GM18502 (cell line): ENCODE results near the gene TMEM181.
"Not testable (repeated sequence)": the region's sequence is repeated elsewhere in the genome, so short reads cannot be mapped to it uniquely, and the experiment has no call there.

Experiments
- ATAC-seq: cut with Tn5 transposase; IDR thresholded peaks from one replicate; pipeline ENCODE4 v1.9.1; 2021; ENCODE audit warnings: mild to moderate bottlenecking; ENCODE audit not compliant: unreplicated experiment, poor library complexity

TMEM181 gene

DNA sequence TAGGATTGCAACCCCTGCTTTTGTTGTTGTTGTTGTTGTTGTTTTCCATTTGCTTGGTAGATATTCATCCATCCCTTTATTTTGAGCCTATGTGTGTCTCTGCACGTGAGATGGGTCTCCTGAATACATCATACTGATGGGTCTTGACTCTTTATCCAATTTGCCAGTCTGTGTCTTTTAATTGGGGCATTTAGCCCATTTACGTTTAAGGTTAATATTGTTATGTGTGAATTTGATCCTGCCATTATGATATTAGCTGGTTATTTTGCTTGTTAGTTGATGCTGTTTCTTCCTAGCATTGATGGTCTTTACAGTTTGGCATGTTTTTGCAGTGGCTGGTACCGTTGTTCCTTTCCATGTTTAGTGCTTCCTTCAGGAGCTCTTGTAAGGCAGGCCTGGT is 58.4 kb downstream of the TMEM181 start:
- not testable (repeated sequence) for ATAC-seq

DNA sequence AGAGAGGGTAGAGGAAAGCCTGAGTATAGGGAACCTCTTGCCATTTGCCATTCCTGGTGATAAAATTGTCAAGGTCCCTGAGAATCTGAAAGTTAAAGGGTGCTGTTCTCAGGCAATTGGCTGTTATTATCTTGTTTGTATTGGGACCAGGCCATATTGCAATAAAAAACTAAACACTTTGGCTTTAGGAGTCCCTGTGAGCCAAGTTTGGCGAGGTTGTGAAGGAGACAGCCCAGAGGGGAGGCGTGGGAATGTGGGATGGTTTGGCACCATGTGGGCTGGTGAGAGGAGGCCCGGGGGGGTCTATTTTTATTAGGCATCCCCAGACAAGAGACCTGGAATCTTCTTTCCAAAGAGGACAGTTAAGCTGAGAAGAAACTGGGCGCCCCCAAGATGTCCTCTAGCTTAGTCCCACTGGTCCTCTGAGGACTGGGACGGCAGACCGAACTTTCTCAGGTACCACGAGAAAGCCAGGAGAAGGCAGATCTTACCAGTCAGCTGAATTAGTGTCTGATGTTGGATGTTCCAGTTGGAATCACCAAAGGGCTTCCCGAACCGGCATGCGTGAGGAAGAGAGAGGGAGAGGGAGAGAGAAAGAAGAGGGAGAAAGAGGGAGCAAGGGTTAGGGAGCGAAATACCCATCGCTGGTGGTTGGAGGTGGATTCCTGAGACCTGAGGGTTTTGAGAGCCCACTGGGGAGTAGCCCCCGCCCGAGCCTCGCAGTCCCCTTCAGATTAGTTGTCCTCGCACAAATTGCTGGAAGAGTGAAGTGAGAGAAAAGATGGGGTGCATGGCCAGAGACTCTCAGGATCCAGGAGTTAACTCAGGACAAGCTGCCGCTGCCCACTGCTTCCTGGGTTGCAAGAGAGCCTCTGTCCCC is 60.3 kb downstream of the TMEM181 start:
- no peak for ATAC-seq

DNA sequence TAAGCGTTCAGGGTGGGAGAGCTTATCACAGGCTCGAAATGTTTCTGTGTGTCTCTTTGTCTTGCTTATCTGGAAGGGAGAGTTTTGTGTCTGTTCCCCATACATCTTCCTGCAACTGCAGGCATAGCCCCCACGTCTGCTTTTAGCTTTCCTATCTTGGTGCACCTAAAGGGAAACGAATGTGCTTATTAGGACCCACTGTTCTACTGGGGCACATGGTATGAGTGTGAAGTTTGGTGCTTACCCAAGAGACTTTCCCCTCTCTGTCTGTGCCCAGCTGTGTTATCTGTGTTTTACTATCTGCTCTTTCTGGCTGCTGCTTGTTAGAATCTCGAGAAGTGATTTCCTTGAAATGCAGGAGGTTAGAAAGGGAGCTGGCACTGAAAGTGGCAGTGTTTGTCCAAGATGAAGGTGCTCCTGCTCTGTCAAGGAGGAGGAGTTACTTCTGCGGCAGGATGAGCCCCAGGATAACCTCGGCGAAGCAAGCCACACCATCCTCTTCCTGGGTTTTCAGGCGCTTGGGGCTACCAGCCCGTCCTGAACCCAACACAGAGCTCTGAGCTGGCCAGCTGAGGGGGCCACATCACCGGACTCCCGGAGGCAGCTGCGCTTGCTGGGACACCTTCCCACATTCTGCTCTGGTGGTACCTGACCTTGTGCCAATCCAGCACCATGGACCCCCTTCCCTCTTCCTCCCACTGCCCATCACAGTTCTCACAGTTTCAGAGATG is 61.2 kb downstream of the TMEM181 start:
- no peak for ATAC-seq

DNA sequence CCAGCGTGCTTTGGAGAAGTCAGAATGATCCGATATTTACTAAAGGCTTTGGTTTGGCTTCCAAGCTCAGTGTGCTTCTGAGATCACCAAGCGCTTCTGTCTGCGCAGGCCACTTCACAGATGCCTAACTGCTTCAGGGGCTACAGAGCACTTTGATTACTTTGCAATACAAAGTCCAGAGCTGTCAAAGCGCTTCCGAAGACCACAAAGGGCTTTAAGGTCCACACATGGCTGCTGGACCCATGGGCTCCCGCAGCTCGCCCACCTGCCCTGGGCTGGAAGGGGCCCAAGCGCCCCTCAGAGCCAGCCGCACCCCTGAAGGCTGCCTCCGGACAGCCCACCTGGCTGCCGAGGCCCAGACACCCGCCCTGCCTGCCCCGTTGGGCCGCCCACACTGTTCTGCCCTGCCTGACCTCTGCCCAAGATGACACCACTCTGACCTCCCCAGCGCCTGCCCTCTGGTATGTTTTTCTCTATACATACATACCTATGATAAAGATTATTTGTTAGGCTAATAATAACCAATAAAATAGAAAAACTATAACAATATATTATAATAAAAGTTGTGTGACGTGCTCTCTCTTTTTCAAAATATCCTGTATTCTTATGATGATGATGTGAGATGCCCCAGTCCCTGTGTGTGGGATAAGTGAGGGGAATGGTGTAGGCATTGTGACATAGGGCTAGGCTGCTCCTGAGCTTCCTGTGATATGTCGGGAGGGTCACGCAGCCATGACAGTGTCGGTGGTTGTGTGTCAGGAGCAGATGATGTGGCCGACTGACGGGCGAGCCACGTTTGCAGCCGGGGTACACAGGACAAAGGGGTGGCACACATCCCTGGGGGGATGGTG is 62.0 kb downstream of the TMEM181 start:
- no peak for ATAC-seq

DNA sequence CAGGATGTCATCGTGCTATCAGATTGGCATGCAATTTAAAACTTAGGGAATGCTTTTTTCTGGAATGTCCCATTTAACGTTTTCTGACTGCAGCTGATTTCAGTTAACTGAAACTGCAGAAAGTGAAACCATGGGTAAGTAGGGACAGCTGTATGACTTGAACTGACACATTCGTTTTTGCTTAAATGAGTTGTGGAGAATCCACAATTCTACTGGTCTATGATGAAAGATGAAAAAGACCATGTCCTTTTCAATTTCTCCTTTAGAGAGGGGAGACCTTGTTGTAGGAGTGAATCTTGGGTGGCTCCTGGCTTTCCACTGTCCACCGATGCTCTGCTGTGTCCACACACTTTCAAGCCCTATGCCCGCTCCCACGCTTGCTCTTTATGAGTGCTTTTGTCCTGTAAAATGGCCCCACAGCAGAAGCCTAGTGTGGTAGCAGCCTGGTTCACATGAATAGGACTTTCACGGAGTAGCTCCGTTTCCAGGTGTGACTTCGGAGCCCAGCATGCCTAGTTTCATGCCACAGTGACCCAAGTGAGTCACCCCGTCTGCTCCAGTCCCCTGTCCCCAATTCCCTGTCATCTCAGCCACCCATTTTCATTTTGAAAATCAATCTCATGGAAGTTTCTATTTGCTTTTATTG is 62.8 kb downstream of the TMEM181 start:
- no peak for ATAC-seq

DNA sequence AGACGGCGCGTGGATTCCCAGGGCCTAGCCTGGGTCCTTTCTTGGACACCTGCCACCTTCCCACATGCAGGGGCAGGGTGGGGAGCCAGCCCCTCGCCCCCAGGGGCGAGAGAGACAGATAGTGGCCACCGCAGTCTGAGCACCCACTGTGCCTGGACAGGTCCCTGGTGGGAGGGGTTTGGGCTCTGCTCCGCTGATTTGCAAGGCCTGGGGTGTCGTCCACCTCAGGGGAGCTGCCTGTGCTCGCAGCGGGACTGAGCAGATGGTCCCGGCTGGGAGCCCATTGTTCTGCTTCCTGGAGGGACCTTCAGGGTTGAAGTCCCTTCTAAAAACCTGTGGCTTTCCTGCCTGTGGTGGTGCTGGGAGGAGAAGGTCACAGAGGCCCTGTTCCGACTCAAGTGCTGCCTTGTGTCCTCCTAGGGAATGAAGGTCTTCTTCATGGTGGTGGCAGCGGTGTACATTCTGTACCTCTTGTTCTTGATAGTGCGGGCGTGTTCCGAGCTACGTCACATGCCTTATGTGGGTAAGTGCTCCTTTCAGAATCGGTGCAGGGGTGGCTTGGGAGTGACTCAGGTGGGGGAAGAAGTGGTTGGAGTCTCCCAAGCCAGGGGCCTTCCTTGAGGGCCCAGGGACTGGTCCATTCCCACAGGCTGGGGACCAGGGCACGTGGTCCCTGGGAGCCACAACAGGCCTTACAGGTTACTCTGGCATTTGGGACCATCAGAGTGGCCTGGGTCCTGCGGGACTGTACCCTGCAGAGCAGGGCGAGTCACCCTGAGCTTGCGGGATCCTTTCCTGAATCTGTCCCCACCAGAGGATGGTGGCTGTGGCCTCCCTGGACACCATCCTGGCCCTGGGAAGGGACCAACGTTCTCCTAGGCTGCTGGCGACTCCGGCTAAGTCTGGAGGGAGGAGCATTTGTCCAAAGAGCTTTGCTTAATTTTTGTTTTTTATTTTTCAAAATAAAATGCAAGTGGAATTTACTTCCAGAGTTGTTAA is 65.1 kb downstream of the TMEM181 start:
- ATAC-seq = no peak

DNA sequence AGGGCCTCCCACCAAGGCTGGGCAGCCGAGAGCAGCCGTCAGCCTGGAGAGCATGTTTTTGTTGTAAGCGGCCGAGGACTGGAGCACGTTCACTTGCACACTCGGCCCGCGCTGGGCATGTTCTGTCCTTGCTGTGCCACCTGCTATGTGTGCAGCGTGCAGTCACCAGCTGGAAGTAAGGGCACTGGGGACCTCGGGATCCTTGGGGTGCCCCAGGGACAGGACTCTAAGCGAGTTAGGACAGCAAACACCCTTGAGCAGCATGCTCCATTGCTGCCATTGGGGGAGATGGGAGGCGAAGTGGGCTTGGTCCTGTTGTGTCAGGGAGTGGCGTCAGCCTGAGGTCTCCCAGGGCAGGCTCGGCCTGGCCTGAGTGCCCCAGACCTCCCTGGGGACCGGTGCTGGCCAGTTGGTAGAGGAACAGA is 66.0 kb downstream of the TMEM181 start:
- ATAC-seq = no peak

DNA sequence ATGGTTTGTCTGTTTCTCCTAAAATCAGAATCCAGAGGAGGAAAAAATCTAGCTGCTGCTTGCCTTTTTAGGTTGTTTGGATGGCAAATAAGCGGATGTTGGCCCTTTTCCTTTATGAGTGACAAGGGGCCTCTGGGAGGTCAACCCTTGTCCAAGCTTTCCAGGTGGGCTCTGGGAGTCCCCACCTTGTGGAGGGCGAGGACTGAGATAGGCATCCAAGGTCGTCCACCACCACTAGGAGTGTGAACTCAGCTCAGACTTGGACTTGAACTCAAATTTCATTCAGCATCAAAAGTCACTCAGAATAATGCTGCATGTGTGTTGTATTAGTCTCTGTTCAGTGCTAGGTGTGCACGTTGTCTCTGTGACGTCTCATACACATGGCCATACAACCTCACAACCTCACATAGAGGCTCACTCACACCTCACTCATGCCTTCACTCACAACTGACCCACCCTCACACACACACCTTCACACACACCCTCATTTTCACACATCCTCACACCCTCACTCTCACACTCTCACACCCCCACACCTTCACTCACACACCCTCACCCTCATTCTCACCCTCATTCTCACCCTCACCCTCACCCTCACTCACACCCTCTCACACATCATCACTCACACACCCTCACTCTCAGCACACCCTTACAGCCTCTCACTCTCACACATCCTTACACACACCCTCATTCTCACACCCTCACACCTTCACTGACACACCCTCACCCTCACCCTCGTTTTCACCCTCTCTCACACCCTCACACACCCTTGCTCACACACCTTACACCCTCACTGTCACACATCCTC is 66.7 kb downstream of the TMEM181 start:
- ATAC-seq = no peak

DNA sequence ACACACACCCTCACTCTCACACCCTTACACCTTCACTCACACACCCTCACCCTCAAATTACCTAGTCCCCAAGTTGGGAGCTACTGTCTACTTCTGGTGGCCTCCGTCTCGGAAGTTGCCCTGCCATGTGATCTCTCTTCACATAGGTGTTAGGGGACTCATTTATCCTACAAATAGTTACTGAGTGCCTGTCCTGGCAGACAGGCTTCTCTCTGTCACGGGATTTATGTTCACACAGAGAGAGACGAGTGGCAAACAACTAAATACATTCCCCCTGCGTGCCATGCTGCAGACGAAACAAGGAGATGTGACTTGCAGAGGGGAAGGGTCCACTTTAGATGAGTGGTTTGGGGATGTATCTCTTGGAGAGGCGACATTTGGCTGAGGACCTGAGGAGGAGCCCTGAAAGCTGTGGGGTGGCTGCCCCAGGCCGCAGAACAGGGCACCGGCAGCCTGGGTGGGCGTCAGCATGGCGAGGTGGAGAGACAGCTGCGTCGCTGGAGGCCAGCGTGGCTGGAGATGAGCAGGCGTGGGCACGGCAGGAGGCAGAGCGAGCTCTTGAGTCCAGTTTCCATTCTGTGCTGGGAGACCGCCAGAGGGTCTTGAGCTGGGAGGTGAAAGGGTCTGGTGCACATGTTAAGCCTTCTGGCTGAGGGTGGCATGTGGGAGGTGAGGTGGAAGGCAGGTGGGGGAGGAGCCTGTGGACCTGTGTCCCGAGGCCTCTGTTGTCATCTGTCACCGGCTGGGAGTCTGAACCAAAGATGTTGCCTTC is 67.5 kb downstream of the TMEM181 start:
- ATAC-seq = no peak

DNA sequence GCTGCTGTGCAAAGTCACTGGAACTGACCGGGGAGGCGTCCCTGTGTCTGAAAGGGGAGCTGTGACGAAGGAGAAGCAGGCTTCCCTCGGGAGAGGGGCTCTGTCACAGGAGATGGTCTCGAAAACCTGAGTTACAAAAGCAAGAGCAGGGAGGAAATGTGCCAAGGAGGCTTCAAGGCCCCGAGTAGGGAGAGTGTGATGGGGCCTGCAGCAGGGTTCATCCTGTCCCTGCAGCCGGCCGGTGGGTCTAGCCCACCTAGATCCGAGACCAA is 68.0 kb downstream of the TMEM181 start:
- no peak for ATAC-seq

DNA sequence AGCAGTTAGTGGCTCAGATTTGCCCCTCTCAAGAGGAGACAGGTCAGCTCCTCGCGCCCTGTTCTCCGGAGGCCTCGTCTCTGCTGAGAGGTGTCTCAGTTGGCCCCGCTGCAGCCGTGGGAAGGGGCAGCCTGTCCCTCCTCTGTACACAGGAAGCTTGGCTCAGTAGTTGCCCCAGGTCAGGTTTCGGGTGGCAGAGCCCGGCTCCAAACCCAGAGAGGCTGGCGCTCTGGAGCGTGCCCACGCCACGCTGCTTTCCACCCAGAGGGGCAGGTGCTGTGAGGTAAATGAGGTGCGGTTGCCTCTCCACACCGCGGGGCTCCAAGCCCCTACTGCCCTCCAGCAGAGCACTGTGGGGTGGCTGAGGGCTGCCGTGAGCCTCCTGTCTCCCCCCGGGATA is 68.7 kb downstream of the TMEM181 start:
- ATAC-seq = no peak

DNA sequence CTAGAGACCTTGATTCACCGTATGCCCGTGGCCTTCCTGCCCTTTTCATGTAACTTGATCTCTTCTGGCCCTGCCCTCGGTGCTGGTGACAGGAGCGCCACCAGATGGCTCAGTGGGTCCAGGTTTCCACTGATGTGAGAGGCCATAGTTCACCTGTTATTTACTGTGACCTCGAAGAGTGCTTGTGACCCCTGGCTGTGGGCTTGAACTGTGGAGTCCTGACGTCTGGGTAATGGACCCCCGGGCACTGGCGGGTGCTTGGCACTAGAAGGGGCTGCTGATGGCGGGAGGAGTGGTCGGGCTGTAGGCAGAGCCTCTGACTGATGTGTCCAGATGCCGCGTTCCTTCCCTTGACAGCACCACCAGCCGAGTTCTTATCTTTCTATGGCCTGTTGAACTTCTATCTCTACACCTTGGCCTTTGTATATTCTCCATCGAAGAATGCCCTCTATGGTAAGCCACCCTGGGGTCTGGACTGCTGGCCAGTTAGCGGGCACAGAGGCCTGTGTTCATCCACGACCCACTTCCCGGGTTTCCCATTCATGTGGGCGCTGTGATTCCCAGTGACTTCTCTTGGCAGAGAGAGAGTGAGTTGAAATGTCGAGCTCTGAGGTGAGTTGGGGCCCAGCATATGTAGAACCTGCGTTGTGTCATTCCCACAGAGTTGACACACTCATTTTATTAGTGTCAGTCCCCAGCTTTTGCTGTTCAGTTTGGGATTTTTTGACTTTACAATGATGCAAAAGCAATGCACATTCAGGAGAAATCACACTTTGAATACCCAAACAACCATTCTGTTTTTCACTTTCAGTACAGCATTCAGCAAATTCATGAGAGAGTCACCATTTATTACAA is 69.7 kb downstream of the TMEM181 start:
- ATAC-seq = no peak

DNA sequence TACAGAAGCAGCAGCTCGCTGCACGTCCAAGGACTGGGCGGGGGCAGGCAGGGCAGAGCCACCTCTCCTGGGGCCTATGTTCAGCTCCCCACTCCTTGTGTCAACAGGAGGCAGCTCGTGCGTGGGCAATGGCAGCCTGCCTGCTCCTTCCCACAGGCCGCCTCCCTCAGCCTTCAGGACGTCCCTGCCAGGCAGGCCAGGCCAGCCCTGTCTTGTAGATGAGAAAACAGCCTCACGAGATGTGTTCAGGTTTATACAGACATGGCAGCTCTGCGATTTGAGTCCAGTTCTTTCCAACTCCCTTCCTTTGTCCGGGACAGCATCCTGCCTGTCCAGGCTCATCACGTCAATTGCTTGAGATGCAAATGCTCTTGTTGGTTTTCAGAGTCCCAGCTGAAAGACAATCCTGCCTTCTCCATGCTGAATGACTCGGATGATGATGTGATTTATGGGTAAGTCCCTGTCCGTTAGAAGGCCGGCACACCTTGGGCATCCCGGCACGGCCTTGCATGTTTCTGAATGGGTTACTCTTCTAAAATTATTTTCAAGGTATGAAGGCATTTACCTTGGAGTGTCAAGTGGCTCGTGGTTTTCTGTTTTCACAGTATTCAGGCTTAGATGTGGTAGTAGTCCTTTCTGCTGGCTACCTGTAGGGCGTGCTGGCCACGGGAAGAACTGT is 71.2 kb downstream of the TMEM181 start:
- ATAC-seq = no peak

DNA sequence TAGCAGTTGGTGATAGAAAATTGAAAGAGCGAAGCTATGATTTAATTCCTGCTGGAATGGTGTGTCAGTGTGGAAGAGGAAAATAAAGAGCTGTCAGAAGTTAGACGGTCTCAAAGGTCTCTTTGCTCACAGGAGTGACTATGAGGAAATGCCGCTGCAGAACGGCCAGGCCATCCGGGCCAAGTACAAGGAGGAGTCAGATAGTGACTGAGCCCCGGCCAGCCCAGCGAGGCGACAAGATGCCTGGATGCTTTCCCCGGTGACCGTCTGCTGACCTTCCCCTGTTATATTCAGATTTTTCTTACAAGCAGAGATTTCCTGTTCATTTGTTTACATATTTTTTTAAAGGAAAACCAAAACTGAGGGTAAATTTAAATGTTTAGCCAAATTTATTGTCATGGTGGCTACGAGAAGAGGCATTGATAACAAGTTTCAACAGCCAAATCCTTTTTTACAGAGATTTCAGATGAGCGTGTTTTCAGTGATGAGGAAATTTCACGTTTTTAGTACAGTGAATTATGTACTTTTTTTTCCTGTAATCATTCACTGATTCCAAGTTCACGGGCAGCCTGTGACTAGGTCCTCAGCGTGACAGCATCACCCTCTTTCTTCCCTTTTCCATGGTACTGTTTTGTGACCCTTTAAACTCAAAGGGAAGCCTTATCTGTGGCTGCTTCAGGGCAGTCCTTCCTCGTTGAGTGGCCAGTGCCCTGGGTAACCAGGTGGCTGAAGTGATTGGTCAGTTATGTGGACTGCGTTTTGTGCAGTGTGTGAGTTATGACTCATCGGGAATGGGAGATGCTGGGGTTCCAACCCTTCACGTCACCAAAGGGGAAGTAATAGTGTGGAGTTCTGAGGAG is 72.0 kb downstream of the TMEM181 start:
- no peak for ATAC-seq

DNA sequence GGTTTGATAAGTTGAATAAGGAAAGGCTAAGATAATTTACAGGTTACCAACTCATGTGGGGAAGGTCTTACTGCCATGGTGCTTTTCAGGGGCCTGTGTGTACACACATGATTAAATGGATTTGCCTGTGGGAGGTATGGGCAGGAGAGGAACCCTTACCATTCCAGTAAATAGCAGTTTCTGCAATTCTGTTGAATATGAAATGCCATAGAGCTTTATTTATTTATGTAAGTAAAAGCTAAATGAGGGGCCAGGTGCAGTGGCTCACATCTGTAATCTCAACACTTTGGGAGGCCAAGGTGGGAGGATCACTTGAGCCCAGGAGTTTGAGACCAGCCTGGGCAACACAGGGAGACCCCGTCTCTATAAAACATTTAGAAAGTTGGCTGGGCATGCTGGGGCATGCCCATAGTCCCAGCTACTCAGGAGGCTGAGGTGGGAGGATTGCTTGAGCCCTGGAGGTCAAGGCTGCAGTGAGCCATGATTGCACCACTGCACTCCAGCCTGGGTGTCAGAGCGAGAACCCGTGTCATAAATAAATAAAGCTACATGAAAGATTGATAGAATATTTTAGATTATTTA is 72.7 kb downstream of the TMEM181 start:
- ATAC-seq = not testable (repeated sequence)
